Measurements from ENCODE around the gene FOXP4. TPM values are rescaled to one million over a fixed set of nuclear protein-coding genes. Genes with fewer than 3 reads are reported as not detected.

Gene FOXP4
- total and polyA plus RNA-seq, 10 donors, result 3.0 to 12.1 (median 6.5) TPM

- Histone ChIP-seq H3K4me3 (no peak overlapping the region), H3K36me3 (no peaks in the 10 kb centered on the region), H3K9me3 (no peaks in the 10 kb centered on the region), H3K4me1 (peaks cover 0 to 5% (median under 1%) of the 10 kb centered on the region in 6 donors), H3K27ac (no peak overlapping the region), H3K27me3 (replicated peaks in 1 of 7) (peaks cover 0 to 47% (median 8%) of the 10 kb centered on the region in 7 donors)
- TF ChIP-seq POLR2A (IDR thresholded peaks at IDR 0.05) (no peak), CTCF (IDR thresholded peaks at IDR 0.05 in 8 of 11, conservative IDR thresholded peaks at IDR 0.05 in 3 of 11) (no peak), POLR2AphosphoS5 (IDR thresholded peaks at IDR 0.05) (no peak)
- WGBS, 5 donors, result 67 to 82% (median 78%) methylated on average over 15 of the region's 15 CpGs
- intact Hi-C loops (cut with DNase I; ENCODE audit: low total_unique reads), result no loop called here
- no peak for DNase-seq
Observed at GRCh38 chr6:41522780-41523548, 23.2 kb upstream of the FOXP4 start.

GRCh38 chr6:41523915-41524633 lies 22.1 kb upstream of the FOXP4 start:
- intact Hi-C loops (cut with DNase I; ENCODE audit: low total_unique reads), result no loop called here
- WGBS, 5 donors, result 60 to 79% (median 72%) methylated on average over 14 of the region's 14 CpGs
- H3K36me3 ChIP-seq, result no peaks in the 10 kb centered on the region
- TF ChIP-seq CTCF (IDR thresholded peaks at IDR 0.05 in 8 of 11, conservative IDR thresholded peaks at IDR 0.05 in 3 of 11) (no peak), POLR2AphosphoS5 (IDR thresholded peaks at IDR 0.05) (no peak), POLR2A (IDR thresholded peaks at IDR 0.05) (no peak)
- peaks cover 0 to 13% (median 3%) of the 10 kb centered on the region in 6 donors for H3K4me1 ChIP-seq
- no peak overlapping the region for H3K4me3 ChIP-seq
- no peak overlapping the region for H3K27ac ChIP-seq
- DNase-seq, result no peak
- no peaks in the 10 kb centered on the region for H3K9me3 ChIP-seq
- peaks cover 0 to 56% (median 8%) of the 10 kb centered on the region in 7 donors for H3K27me3 ChIP-seq (replicated peaks in 1 of 7)

- H3K36me3 ChIP-seq, result no peaks in the 10 kb centered on the region
- H3K4me3 ChIP-seq, result no peak overlapping the region
- peaks cover 0 to 61% (median 8%) of the 10 kb centered on the region in 7 donors for H3K27me3 ChIP-seq (replicated peaks in 1 of 7)
- WGBS, 5 donors, result 58 to 78% (median 77%) methylated on average over 7 of the region's 7 CpGs
- intact Hi-C loops (cut with DNase I; ENCODE audit: low total_unique reads), result no loop called here
- no peak for TF ChIP-seq POLR2A (IDR thresholded peaks at IDR 0.05)
- TF ChIP-seq CTCF (IDR thresholded peaks at IDR 0.05 in 8 of 11, conservative IDR thresholded peaks at IDR 0.05 in 3 of 11), result no peak
- TF ChIP-seq POLR2AphosphoS5 (IDR thresholded peaks at IDR 0.05), result no peak
- no peaks in the 10 kb centered on the region for H3K9me3 ChIP-seq
- no peak for DNase-seq
- H3K27ac ChIP-seq, result no peak overlapping the region
- peaks cover 0 to 13% (median 3%) of the 10 kb centered on the region in 6 donors for H3K4me1 ChIP-seq
Observed at GRCh38 chr6:41524634-41525011, 21.6 kb upstream of the FOXP4 start.

Data from spleen (tissue), 11 donors.